Muscle of leg (tissue), 11 donors: ENCODE results near the gene AP3M1. TPM values are rescaled to one million over a fixed set of nuclear protein-coding genes. Genes with fewer than 3 reads are reported as not detected.
A peak's percentile ranks its signal among the peaks of the same experiment; 100 is the strongest.
"Not testable (repeated sequence)": the region's sequence is repeated elsewhere in the genome, so short reads cannot be mapped to it uniquely, and the experiment has no call there.

Experiments used
- DNase-seq: peaks from one replicate; pipeline ENCODE4 v3.0.0; 2013
- H3K27ac ChIP-seq: one replicate; pipeline ENCODE4 v1.5.1; 2013; ENCODE audit warnings: mild to moderate bottlenecking, low read length, control low read depth
- H3K27me3 ChIP-seq: one replicate; pipeline ENCODE4 v1.6.1; 2013; ENCODE audit warnings: low read length; ENCODE audit not compliant: control insufficient read depth, insufficient read depth
- H3K36me3 ChIP-seq: one replicate; pipeline ENCODE4 v1.6.1; 2013; ENCODE audit warnings: low read length; ENCODE audit not compliant: control insufficient read depth, insufficient read depth
- H3K4me1 ChIP-seq: one replicate; pipeline ENCODE4 v1.6.1; 2013; ENCODE audit warnings: low read length; ENCODE audit not compliant: control insufficient read depth, insufficient read depth
- H3K4me3 ChIP-seq: one replicate; pipeline ENCODE4 v1.5.1; 2013; ENCODE audit warnings: low read length, control low read depth
- H3K9me3 ChIP-seq: replicated peaks from 2 replicates; pipeline ENCODE4 v1.6.1; 2013; ENCODE audit warnings: low read depth, low read length; ENCODE audit not compliant: control insufficient read depth
- WGBS: methylation state at CpG from one replicate; pipeline ENCODE4 v1.1.5; 2013; ENCODE audit warnings: missing lambda C conversion rate; ENCODE audit not compliant: insufficient coverage; 5-methylcytosine and 5-hydroxymethylcytosine counted together
- polyA plus RNA-seq, 8 donors: library from polyadenylated mRNA; unstranded; fragments of 120-200 nt; gene quantifications; one replicate each; pipeline versions ENCODE4 v1.2.1 to v1.2.3, GENCODE V29; 2013; ENCODE audit warnings: inconsistent platforms in 1 of 8, low replicate concordance in 1 of 8; ENCODE audit not compliant: insufficient read length in 8 of 8, insufficient read depth in 1 of 8
- total RNA-seq: library from RNA; stranded (reverse); fragments of 120-200 nt; gene quantifications from one replicate; pipeline ENCODE4 v1.2.4, GENCODE V29; 2013

The AP3M1 gene
- total and polyA plus RNA-seq, 9 donors = 25.8 to 44.8 (median 36.8) TPM

DNA sequence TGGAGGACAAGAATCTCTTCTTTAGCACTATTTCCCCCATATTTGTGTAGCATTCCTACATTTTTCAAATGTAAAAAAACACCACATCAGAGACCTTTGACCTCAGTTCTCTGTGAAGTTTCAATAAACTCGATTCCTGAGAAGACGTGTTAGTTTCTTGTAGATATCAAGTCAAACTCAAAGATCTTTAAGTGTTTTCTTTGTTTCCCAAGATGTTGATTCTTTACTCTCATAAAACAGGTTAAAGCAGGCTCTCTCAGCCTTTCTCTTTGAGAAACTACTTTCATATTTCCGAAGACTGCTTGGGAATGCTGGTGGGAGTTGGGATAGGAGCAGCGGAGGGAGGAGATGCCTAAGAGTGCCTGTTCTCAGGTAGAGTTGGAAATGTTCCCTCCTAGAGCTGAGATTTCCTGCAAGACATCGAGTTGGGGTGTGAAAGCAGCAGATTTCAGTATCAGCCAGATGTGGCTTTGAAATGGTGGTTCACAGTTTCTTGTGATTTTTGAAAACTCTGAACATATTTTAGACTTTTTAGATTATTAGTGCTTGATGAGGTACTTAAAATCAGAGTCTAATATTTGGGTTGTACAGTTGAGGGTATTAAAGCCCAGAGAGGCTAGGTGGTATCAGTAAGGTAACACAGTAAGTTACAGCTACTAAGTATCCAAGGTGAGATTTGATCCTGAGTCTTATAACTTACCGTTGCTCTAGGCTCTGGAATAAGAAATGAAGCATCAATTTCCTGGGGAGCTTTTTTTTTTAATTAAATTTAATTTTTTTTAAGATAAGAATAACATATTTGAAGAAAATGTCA lies 14.3 kb upstream of the AP3M1 start:
- WGBS = 38% methylated on average over 2 of the region's 6 CpGs
- Histone ChIP-seq H3K27me3 (no peaks in the 10 kb centered on the region), H3K36me3 (no peaks in the 10 kb centered on the region), H3K9me3 (no peaks in the 10 kb centered on the region), H3K27ac (no peak overlapping the region), H3K4me3 (no peak overlapping the region), H3K4me1 (no peaks in the 10 kb centered on the region)
- no peak for DNase-seq

DNA sequence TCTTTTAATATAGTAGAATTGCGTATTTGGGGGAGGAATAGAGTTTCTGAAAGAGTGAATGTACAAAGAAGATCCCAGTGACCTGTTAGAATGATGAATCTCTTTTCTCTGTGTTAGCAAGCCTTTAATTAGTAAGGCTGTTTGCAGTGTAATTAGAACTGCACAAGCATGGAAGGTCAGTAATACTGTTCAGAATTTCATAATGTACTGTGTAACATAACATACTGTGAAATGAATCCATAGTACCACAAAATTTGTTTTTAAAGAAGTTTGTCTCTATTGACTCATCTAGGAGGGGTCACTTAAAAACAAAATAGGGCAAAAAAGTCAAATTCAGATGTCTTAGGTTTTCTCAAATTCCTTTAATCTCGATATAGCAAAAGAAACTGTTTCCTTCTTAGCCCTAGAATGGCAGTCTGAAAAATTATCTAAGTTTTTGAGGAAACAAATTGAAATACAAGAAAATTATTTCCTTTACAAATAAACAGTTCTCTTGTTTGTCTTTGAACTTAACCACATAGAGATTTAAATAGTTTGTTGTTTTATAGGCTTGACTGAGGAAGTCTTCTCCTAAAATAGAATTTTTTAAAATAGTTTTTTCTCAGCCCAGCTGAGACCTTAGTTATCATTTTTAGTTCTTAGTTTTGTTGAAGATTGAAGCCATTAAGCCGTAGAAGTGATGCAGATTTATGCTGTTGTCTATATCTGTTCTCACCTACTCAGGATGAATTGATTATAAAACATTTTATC lies 12.9 kb upstream of the AP3M1 start:
- no peak for DNase-seq
- H3K4me1 ChIP-seq = no peaks in the 10 kb centered on the region
- no peaks in the 10 kb centered on the region for H3K27me3 ChIP-seq
- no peak overlapping the region for H3K27ac ChIP-seq
- H3K4me3 ChIP-seq = no peak overlapping the region
- H3K9me3 ChIP-seq = no peaks in the 10 kb centered on the region
- no peaks in the 10 kb centered on the region for H3K36me3 ChIP-seq
- WGBS = no CpG with 5 or more reads among the region's 3 CpGs

DNA sequence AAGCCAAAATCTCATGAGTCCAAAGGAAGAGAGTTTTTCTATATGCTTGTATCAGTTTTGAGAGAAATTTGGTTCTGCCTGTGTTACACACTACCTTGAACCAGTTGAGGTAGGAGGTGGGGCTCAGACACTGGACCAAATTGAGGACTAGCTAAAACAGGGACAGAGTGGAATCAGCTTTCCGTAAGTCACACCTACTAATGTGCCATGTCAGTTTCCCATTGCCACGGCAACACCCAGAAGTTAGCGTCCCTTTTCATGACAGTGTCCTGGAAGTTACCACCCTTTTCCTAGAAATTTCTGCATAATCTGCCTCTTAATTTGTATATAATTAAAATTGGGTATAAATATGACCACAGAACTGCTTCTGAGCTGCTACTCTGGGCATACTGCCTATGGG lies 9.4 kb upstream of the AP3M1 start:
- no peak overlapping the region for H3K4me3 ChIP-seq
- no peaks in the 10 kb centered on the region for H3K27me3 ChIP-seq
- H3K9me3 ChIP-seq = no peaks in the 10 kb centered on the region
- H3K4me1 ChIP-seq = peaks cover 3% of the 10 kb centered on the region
- no peak overlapping the region for H3K27ac ChIP-seq
- DNase-seq = no peak
- WGBS = no CpG with 5 or more reads among the region's 3 CpGs
- no peaks in the 10 kb centered on the region for H3K36me3 ChIP-seq

DNA sequence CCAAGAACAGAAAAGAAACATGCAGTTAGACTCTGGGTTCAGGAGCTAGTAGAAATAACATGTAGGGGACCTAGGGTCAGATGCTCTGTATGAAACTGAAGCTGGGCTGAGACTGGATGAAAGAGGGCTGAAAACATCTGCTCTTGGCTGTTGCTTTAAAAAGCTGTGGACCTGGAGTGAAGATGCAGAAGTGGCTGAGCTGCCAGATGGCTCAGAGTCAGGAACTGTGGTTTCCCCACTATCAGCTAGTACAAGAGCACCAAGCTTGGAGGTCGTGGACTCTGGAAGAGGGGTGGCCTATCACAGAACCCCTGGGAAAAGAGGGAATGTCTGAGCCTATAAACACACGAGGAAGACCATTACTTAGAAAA lies 6.3 kb upstream of the AP3M1 start:
- WGBS = no CpG with 5 or more reads among the region's 2 CpGs
- Histone ChIP-seq H3K4me3 (no peak overlapping the region), H3K27me3 (no peaks in the 10 kb centered on the region), H3K36me3 (no peaks in the 10 kb centered on the region), H3K27ac (no peak overlapping the region), H3K4me1 (peaks cover 5% of the 10 kb centered on the region), H3K9me3 (no peaks in the 10 kb centered on the region)
- peak; percentile 68 for DNase-seq

DNA sequence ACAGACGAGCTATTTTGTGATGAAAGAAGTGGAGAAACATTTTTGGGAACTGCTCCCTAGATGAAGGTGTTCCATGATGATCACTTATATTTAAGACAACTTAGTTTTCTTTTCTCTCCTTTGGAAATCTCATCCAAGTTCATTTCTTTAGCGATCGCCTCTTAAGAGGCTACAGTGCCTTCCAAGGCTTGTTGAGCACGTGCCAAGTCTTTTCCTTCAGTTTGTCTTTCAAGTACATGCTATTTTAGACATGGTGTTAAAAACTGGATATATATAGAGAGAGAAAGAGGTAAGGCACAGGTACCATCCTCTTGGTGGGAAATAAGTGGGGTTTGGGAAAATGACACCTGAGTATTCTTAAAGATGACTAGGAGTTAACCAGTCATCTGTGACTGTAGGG lies 3.0 kb upstream of the AP3M1 start:
- no peaks in the 10 kb centered on the region for H3K27me3 ChIP-seq
- DNase-seq = no peak
- no peaks in the 10 kb centered on the region for H3K36me3 ChIP-seq
- H3K4me1 ChIP-seq = peaks cover 8% of the 10 kb centered on the region
- no peak overlapping the region for H3K4me3 ChIP-seq
- WGBS = no CpG with 5 or more reads among the region's 4 CpGs
- no peak overlapping the region for H3K27ac ChIP-seq
- H3K9me3 ChIP-seq = no peaks in the 10 kb centered on the region

DNA sequence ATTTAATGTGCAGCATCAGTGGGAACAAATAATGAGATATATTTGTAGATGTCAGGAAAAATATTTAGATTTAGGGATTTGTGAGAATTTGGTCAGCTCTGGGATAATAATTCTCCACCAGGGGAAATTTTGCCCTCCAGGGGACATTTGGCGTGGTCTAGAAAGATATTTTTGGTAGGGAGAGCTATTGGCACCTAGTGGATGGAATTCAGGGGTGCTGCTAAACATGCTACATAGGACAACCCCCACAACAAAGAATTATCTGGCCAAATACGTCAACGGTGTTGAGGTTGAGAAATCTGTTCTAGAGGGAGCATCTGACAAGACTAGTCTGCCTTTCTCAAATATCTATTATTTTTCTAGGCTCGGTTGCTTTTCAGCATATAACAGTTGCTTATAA lies 2.5 kb upstream of the AP3M1 start:
- Histone ChIP-seq H3K27me3 (no peaks in the 10 kb centered on the region), H3K4me1 (peaks cover 8% of the 10 kb centered on the region), H3K4me3 (no peak overlapping the region), H3K27ac (no peak overlapping the region), H3K9me3 (no peaks in the 10 kb centered on the region), H3K36me3 (no peaks in the 10 kb centered on the region)
- DNase-seq = peak; percentile 25
- no CpG with 5 or more reads among the region's 4 CpGs for WGBS

DNA sequence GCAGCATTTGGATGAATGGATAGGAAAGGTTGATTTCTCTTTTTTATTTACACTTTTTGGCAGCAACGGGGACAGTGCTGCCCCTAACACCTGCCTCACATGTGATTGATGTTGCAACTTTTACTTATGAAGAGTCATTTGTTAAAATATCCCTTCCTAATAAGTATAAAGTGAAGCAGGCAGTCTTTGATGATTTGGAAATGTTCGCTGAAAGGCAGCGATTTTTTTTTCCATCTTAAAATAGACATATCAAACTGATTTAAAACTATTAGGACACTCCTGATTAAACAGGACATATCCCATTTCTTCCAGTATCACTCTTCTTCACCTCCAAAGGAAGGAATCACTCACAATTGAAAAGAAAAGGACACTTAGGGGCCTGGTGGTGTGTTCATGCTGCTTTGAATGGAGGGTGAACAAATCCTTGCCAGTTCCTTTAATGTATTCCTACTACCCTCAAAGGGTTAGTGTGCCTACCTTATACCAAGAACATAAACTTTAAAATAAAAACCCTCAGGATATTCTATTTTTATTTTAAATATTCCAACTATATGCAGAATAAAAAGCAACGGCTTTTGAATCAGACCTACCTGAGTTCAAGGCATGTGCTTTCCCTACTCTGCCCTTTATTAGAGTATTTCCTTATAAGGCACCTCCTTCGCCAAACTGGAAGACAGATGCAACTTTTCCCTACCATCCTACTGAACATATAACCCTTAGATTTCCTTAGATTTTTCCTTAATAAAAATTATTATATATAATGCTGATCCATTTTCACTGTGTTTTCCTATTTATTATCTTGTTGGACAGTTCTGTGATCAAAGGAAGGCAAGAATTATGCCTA lies 1.5 kb upstream of the AP3M1 start:
- WGBS = 50% methylated on average over 1 of the region's 5 CpGs
- Histone ChIP-seq H3K27me3 (no peaks in the 10 kb centered on the region), H3K9me3 (no peaks in the 10 kb centered on the region), H3K27ac (peak overlapping the region; percentile 95), H3K4me3 (peak overlapping the region; percentile 97), H3K36me3 (peaks cover under 1% of the 10 kb centered on the region), H3K4me1 (peaks cover 8% of the 10 kb centered on the region)
- DNase-seq = no peak

DNA sequence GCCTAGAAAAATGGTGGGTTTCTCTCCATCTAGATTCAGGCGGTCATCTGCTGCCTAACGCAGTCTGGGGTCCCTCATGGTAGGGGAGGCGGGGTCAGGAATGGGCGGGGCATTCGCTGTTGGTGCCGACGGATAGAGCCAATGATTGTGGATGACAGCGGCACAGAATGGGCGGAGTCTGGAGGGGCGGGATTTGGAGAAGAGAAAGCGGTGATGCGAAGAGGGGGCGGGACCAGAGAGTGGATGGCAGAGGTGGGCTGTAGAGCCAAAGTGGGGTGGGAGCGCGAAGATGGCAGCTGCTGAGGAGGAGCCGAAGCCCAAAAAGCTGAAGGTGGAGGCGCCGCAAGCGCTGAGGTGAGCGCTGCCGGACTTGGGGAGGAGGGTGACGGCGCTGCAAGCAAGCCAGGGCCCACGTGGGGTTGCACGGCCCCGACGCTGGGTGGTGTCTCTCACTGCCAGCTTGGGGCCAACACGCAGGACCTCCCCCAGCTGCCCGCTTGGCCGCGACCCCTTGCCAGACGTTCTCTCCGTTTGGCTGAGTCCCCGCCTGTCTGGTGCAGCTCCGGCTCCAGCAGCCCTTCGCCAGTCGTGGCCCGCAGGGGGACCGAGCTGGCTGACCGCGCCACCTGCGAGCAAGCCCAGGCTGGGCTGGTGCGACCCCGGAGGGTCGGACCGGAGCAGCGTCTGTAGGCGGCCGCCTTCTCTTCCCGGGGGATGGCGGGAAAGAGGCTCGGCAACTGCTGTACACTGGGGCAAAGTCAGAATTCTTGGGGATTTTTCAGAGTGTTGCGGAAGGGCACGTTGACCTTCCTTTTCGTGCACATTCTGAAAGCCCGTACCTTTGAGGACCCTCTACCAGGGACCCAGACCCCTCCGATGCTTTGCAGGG lies 606 bp upstream of the AP3M1 start, which contains the start of gene ADK:
ADK (plus strand) TSS at position 232 of the 889 bp plus-strand sequence; CDS start at position 290, 58 bp downstream.
- 1% methylated on average over 45 of the region's 57 CpGs for WGBS
- Histone ChIP-seq H3K4me3 (peak within 1 kb of the TSS; percentile 97), H3K27ac (peak within 1 kb of the TSS; percentile 95), H3K9me3 (no peaks in the 10 kb centered on the region), H3K36me3 (peaks cover 6% of the 10 kb centered on the region), H3K4me1 (peaks cover 5% of the 10 kb centered on the region), H3K27me3 (no peaks in the 10 kb centered on the region)
- DNase-seq = peak; percentile 99

DNA sequence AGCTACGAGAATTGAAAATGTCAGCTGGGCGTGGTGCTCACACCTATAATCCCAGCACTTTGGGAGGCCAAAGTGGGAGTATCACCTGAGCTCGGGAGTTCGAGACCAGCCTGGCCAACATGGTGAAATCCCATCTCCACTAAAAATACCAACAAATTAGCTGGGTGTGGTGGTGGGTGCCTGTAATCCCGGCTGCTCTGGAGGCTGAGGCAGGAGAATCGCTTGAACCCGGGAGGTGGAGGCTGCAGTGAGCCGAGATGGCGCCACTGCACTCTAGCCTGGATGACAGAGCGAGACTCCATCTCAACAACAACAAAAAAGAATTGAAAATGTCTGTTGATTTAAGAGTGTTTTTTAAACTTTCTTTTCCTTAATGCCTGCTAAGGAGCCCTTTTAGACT lies 3.6 kb downstream of the AP3M1 start:
- H3K4me1 ChIP-seq, DNase-seq, H3K27me3 ChIP-seq, H3K4me3 ChIP-seq, H3K27ac ChIP-seq, H3K9me3 ChIP-seq: not testable (repeated sequence)
- H3K36me3 ChIP-seq = peaks cover 14% of the 10 kb centered on the region
- no CpG with 5 or more reads among the region's 10 CpGs for WGBS
